HG02938 (cell line): ENCODE results near the gene CDC42SE2.
"Not testable (repeated sequence)": the region's sequence is repeated elsewhere in the genome, so short reads cannot be mapped to it uniquely, and the experiment has no call there.

Experiments used
- ATAC-seq: cut with Tn5 transposase; IDR thresholded peaks from one replicate; pipeline ENCODE4 v1.9.1; 2021; ENCODE audit warnings: mild to moderate bottlenecking, moderate library complexity; ENCODE audit not compliant: unreplicated experiment

The CDC42SE2 gene

DNA sequence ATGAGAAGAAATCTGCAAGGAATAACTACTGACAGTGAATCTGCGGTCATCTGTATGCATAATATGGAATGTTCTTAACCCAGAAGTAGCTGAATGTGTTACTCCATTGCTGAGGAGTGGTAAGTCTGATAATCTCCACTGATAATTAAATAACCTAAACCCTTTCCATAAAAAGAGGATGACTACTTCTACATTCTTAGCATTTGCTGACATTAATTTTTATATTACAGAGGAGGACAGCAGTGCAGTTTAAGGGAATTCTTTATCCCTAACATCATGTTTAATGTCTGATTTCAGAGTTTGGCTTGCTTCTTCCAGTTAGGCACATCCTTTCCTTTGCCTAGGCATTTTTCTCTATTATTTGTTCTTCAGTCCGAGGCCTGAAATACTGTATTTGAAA is 52.2 kb downstream of the CDC42SE2 start:
- ATAC-seq, result no peak

DNA sequence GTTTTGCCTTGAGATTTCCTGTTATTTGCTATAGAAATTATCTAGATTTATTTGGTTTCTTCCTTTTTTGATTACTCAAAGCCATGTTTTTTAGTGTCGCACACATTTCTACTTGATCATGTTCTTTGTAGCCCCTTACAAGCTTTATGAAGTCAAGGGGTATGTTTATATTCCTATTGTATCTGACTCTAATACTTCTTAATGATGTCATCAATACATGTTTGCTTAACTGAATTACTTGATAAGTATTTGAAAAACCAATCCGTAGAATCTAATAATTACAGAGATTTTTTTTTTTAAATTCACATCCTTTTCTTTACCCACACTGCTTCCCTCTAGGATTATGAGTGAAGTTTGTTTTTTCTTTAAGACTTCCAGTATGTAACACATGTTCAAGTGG is 53.0 kb downstream of the CDC42SE2 start:
- ATAC-seq, result no peak

DNA sequence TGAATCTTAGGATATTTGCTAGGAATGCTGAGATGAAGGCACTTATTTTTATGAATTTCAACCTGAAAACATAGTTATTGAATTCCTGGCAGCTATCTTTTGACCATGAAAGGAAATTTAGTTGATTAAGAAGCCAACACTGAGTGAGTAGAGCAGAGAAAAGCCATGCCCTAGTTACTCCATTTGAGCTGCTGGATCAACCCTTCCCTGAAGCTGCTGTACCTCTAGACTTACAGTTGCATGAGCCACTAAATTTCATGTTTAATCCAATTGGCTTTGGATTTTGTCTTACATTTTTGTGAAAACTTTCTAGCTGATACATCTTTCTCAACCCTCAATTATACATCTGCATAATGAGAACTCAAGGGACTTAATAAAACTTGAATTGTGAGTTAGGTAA is 54.6 kb downstream of the CDC42SE2 start:
- no peak for ATAC-seq

DNA sequence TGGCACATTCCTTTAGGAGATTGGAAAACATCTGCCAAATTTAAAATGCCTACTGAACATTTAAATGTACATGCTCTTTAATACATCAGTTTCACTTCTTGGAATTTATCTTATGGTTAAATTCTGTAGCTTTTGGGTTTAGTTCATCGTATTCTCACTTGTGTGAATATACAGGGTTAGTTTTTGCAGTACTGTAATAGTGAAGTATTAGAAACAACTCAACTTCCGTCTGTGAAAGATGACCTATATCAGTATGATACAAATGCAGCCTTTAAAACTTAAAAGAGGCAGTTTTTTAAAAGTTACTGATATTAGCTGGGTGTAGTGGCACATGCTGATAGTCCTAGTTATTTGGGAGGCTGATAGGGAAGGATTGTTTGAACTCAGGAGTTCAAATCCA is 57.2 kb downstream of the CDC42SE2 start:
- no peak for ATAC-seq

DNA sequence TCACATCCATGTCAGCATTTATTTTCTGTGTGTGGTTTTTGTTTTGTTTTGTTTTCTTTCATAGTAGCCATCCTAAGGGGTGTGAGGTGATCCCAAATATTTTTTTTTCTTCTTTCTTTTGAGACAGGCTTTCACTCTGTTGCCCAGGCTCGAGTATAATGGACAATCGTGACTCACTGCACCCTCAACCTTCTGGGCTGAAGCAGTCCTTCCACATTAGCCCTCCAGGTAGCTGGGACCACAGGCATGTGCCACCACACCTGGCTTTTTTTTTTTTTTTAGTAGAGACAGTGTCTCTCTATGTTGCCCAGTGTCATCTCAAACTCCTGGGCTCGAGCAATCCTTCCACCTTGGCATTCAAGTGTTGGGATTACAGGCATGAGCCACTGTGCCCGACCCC is 59.1 kb downstream of the CDC42SE2 start:
- ATAC-seq, result no peak

DNA sequence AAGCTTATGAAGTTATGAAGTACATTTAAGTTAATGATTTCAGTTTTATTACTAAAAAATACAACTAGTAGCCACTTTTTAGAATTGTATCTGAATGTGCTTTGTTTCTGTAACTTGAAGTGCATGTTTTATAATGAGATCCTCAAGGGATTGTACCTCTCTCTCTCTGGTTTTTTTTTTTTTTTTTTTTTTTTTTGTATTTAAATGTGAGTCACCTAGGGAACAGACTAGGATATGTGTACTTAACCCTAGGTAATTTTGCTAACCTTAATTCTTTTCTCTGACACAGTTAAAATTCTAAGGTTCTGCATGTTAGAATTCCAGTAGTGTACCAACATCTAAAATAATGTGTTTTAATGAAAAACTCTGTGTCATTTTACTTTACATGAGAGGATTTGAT is 59.5 kb downstream of the CDC42SE2 start:
- no peak for ATAC-seq

DNA sequence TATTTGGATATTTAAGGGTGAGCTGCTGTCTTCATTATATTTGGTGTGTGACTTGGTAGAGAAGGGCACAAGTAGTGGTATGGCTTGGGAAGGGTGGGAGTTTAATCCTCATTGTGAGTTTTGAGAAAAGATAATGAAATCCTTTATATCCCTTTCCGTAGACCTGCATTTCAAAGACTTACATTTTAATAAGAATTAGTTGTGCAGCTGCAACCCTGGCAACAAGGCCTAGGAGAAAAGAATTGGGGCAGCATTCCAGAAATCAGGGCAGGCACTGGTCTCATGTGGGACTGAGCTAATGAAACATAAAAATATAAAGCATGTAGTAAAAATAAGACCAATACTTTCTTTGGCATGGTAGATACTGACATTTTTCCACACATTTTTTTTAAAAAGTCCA is 60.5 kb downstream of the CDC42SE2 start:
- no peak for ATAC-seq

DNA sequence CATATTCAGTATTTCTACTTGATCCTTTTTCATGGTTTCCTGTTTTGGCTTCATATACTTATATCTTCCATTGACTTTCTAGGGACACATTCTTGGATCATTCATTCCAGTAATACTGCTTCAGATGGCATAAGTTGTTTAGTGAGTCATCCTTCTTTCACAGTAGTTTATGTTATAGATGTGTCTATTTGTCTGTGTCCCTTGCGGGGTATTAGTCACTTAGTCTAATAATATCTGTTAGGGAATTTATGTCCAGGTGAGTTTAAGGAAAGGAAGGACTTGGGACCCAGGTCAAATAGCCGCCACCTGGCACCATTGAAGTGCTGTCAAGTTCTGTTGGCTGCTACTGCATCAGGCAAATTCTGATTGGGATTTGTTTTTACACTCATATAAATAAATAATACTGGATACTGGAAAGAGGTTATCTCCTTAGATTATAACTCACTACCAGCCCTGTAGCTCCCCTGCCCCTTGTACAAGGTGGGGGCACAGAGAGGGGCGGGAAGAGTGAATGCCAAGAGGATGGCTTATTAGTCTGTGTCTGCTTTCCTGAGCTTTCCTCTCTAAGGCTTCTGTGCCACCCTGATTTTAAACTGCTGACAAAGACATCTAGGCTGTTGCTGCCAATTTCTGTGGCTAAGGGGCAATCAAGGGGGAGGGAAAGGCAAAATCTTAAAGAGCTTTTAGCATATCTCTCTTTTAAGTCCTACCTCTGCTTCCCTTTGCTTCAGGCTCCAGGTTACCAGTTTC is 64.9 kb downstream of the CDC42SE2 start:
- no peak for ATAC-seq

DNA sequence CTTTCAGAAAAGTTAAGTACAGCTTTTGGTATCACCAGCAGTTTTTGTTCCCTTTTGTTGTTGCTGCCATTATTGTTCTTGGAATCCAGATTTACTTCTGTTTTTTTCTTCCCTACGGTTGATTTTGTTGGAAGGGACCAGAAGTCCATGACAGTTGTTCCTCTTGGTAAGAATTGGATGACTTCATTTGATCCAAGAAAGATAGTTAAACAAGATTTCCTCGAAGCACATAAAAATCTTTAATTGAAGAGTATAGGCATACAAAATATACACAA is 65.4 kb downstream of the CDC42SE2 start:
- ATAC-seq, result no peak

DNA sequence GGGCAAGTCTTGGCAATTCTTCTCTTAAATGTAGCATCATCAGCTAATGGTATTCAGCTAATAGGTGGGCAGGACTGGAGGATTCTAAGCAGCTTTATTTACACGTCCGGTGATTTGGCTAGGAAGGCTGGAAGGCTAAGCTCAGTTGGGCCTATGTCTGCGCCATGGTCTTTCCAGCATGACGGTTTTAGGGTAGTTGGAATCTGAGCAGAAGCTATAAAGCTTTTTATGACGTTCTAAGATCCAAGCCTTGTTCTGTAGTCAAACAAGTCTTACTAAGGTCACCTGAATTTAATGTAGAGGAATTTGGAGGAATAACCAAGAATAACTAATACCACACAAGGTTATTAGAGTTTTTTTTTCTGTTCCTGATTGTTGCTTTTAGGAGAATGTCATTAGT is 66.2 kb downstream of the CDC42SE2 start:
- ATAC-seq, result no peak

DNA sequence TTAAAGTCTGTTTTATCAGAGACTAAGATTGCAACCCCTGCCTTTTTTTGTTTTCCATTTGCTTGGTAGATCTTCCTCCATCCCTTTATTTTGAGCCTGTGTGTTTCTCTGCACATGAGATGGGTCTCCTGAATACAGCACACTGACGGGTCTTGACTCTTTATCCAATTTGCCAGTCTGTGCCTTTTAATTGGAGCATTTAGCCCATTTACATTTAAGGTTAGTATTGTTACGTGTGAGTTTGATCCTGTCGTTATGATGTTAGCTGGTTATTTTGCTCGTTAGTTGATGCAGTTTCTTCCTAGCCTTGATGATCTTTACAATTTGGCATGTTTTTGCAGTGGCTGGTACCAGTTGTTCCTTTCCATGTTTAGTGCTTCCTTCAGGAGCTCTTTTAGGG is 71.9 kb downstream of the CDC42SE2 start:
- ATAC-seq, result not testable (repeated sequence)

DNA sequence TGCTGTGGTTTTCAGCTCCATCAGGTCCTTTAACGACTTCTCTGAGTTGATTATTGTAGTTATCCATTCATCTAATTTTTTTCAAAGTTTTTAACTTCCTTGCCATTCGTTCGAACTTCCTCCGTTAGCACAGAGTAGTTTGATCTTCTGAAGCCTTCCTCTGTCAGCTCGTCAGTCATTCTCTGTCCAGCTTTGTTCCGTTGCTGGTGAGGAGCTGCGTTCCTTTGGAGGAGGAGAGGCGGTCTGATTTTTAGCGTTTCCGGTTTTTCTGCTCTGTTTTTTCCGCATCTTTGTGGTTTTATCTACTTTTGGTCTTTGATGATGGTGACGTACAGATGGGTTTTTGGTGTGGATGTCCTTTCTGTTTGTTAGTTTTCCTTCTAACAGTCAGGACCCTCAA is 72.9 kb downstream of the CDC42SE2 start:
- ATAC-seq, result not testable (repeated sequence)

DNA sequence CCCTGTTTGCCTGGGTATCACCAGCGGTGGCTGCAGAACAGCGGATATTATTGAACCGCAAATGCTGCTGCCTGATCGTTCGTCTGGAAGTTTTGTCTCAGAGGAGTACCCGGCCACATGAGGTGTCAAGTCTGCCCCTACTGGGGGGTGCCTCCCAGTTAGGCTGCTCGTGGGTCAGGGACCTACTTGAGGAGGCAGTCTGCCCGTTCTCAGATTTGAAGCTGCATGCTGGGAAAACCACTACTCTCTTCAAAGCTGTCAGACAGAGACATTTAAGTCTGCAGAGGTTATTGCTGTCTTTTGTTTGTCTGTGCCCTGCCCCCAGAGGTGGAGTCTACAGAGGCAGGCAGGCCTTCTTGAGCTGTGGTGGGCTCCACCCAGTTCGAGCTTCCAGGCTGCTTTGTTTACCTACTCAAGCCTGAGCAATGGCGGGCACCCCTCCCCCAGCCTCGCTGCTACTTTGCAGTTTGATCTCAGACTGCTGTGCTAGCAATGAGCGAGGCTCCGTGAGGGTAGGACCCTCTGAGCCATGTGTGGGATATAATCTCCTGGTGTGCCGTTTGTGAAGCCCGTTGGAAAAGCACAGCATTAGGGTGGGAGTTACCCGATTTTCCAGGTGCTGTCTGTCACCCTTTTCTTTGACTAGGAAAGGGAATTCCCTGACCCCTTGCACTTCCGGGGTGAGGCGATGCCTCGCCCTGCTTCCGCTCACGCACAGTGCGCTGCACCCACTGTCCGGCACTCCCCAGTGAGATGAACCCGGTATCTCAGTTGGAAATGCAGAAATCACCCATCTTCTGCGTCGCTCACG is 73.6 kb downstream of the CDC42SE2 start:
- not testable (repeated sequence) for ATAC-seq

DNA sequence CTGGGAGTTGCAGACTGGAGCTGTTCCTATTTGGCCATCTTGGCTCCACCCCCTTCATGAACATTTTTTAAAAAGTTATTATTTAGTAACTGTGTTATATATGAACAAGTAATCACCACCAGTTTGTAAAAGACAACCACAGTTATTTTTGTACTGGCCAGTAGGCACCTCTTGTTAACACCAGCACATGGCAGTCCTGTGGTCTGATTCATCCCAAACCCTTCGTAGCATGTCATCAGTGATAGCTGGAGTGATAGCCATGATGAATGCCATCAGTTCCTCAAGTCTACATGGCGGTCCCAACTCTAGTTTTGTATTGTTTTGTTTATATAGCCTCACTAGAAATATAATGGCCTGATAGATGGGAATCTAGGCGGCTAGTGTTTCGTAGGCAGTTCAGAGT is 74.2 kb downstream of the CDC42SE2 start:
- ATAC-seq, result no peak

DNA sequence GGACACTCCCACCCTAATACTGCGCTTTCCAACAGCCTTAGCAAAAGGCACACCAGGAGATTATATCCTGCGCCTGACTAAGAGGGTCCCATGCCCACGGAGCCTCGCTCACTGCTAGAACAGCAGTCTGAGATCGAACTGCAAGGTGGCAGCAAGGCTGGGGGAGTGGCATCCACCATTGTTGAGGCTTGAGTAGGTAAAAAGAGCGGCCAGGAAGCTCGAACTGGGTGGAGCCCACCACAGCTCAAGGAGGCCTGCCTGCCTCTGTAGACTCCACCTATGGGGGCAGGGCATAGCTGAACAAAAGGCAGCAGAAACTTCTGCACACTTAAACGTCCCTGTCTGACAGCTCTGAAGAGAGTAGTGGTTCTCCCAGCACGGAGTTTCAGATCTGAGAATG is 80.4 kb downstream of the CDC42SE2 start:
- ATAC-seq, result not testable (repeated sequence)

DNA sequence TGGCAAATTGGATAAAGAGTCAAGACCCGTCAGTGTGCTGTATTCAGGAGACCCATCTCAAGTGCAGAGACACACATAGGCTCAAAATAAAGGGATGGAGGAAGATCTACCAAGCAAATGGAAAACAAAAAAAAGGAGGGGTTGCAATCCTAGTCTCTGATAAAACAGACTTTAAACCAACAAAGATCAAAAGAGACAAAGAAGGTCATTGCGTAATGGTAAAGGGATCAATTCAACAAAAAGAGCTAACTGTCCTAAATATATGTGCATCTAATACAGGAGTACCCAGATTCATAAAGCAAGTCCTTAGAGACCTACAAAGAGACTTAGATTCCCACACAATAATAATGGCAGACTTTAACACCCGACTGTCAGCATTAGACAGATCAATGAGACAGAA is 82.4 kb downstream of the CDC42SE2 start:
- not testable (repeated sequence) for ATAC-seq

DNA sequence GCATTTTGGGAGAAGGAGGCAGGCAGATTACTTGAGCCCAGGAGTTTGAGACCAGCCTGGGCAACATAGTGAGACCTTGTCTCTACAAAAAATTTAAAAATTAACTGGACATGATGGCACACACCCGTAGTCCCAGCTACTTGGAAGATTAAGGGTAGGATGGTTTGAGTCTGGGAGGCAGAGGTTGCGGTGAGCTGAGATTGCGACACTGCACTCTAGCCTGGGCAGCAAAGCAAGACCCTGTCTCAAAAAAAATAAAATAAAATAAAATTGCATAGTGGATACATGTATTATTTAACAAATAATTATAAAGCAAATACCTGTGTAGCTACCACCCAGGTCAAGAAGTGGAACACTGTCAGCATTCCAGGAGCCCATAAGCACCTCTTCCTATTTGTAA is 90.1 kb downstream of the CDC42SE2 start:
- no peak for ATAC-seq

DNA sequence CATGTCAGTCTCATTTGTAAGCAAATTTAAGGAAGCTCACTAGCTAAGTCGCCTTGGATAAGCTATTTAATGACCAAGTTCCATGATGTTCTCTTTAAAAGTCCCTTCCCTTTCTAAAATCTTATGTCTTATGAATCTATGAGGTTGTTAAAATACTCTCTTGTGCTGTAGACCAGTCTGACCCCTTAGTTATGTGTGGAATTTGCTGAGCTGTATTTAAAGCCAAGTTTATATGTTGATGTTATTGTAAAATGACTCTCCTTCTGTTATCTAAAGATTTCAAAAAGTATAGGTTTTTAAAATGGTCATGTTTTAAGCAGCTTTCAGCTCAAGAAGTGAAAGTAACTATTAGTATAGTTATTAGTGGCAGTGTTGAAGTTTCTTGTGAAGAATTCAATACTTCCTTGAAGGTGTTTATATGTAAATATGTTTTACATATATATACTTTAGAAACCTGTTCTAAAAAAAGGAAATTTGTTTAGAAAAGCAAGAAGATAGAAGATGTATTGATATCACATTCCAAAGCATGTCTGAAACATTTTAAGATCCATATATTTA is 92.2 kb downstream of the CDC42SE2 start:
- ATAC-seq, result peak; percentile 65

DNA sequence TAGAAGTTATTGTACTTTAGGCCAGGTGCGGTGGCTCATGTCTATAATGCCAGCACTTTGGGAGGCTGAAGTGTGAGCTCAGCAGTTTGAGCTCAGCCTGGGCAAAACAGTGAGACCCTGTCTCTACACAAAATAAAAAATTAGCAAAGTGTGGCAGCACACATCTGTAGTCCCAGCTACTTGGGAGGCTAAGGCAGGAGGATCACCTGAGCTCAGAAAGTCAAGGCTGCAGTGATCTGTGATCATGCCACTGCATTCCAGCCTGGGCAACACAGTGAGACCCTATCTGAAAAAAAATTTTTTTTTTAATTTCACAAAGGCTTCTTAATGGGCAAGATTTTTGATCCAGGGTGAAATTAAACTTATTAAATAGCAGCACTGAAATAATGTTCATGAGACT is 92.8 kb downstream of the CDC42SE2 start:
- ATAC-seq, result no peak

DNA sequence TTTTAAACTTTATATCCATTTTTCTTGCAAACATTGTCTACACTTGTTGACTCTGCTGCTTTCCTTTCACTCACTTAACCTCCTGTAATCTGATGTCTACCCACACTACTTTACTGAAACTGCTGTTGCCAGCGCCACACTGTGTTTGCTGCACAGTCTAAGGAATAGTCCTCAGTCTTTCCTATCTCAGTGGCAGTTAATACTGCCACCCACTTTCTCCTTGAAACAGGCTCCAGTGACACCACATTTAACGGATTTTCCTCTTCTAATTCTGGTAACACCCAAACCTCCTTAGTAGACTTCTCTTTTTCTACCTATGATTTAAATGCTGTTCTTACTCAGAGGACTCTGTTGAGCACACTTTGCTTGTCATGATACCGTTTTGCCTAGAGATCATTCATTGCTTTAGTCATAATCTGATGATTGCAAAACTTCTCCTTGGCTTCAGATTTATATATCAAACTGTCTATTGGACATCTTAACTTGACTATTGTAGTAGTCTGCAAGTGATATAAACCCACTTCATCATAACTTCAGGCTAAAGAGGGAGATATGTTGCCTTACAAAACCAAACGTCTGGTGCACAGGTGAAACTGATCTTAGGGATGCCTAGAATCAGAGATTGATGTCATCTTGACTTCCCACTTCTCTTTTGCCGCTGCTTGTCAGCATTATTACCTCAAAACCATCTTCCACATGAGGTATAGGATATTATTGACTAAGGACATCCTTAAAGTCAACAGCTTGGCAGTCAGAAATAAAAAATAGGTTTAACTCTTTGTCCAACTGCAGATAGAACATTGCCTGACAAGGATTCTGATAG is 94.1 kb downstream of the CDC42SE2 start:
- no peak for ATAC-seq

DNA sequence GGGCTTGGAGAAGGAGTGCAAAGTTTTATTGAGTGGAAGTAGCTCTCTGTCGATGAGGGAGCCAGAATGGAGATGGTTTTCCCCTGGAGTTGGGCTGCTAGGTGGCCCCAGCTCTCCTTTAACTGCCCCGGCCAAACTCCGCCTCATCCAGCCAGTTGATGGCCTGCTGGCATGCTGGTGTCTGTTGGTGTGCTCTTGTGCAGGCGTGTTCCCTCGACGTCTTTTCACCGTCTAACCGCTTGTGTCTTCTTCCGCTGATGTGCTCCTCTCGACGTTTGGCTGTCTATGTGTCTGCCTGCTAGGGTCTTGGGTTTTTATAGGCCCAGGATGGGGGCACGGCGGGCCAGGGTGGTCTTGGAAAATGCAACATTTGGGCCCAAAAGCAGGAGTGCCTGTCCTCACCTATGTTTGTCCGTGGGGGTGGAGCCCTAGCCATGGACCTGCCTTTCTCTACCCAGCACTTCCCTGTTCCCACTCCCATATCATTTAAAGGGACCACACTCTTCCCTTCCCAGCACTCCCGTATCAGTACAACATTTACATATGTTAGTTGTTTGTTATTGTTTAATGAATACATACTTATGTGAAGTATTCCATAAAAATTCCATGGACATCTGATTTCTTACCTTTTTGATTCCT is 97.9 kb downstream of the CDC42SE2 start:
- ATAC-seq, result no peak
